GM21526 (cell line): ENCODE results near the gene AUNIP.

Source experiments
- ATAC-seq: cut with Tn5 transposase; IDR thresholded peaks from one replicate; pipeline ENCODE4 v1.9.1; 2021; ENCODE audit warnings: moderate library complexity; ENCODE audit not compliant: unreplicated experiment, low FRiP score

The AUNIP gene

DNA sequence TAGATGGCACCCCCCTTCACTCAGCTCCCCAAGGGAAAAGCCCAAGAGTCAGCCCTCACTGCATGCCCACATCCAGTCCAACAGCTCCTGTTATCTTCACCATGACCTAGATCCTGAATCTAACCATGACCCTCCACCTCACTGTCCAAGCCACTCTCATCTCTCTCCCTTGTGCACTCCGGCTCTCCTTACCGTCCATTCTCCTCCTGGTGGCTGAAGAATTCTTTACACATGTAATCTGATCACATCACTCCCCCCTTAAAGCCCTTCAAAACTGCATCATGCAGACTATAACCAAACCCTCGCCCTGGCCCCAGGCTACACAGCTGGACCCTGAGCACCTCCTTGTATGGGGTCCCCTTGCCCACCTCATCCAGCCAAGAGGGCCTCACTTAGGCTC is 30.2 kb upstream of the AUNIP start:
- no peak for ATAC-seq

DNA sequence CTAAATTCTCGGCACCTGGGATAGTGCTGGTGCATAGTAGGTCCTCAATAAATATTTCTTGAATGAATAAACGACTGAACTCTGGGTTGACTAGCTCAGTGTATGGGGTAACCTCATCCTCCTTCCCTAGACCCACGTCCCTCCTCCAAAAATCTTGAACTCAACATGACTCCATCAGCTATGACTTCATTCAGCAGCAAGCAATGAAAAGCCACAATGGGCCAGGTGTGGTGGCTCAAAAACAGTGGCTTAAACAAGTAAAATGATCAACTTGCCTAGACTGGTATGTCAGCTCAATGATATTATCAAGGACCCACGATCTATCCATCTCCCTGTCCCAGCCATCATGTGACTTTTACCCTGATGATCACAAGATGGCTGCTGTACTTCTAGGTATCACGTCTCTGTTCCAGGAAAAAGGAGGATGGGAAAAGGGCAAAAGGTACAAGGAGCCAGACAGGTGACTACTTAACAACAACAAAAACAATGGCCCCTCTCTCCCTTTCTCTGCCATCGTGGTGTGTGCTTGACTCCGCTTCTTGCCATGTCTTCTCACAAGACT is 29.2 kb upstream of the AUNIP start:
- ATAC-seq, result no peak

DNA sequence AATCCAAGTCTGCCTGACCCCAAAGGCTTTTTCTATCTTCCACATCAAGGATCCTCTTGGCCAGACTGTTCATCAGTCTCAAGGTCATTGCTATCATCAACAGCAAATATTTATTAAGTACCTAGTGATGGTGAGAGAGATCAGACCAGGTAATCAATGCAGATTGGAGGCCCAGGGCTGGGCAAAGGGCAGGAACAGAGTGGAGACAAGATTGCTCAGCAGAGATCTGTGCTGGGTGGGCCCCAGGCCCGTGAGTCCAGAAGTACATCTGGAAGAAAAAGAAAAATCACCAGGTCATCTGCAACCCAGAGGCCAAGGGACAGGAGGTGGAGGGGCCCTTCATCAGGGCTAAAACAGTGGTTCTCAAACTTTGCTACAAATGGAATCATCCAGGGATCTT is 26.3 kb upstream of the AUNIP start:
- ATAC-seq, result no peak

DNA sequence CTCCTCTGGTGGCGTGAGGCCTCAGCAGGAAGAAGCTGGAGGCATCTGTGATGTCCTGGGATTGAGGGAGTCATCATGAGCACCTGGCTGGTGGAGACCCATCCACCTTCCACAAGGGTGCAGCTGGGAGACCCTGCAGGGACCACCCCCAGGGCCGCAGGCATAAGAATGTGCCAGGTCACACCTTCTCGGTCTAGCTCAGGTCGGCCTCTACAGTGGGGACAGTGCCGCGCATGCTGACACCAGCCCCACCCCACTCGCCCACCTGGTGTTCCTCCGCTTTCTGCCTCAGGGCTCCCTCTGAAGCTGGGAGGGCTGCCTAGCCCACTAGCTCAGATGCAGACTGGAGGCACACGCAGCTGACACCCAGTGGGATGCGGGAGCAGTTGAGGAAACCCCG is 22.0 kb upstream of the AUNIP start:
- no peak for ATAC-seq

DNA sequence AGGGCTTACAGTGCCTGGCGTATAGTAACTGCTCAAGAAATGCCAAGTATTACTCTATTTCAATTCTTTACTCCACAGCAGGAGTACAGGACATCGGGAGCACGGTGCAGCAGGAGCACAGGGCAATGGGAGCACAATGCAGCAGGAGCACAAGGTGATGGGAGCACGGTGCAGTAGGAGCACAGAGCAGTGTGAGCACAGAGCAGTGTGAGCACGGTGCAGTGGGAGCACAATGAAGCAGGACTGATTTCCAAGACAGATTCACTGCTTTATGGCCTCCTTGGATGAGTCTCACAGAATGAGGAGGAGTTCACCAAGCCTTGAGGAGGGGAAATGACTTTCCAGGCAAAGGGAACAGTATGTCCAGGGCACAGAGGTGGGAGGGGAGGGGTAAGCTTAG is 21.3 kb upstream of the AUNIP start:
- ATAC-seq, result no peak

DNA sequence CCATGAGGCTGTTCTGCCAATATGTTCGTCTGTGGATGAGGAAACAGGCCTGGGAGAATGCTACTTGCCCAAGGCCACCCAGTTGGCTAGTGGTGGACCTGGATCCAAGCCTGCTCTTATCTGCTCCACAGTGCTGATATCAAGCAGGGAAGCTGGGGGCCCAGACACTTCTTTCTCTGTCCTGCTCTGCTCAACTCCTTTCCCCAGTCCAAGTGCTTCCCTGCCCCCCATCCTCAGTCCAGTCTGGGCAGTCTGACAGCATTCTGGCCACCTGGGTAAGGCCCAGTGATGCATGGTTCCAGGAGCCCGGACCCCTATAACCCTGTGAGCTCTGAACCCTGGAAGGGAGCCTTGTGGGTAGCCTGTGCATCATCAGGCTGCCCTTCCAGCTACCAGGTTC is 20.4 kb upstream of the AUNIP start:
- no peak for ATAC-seq

DNA sequence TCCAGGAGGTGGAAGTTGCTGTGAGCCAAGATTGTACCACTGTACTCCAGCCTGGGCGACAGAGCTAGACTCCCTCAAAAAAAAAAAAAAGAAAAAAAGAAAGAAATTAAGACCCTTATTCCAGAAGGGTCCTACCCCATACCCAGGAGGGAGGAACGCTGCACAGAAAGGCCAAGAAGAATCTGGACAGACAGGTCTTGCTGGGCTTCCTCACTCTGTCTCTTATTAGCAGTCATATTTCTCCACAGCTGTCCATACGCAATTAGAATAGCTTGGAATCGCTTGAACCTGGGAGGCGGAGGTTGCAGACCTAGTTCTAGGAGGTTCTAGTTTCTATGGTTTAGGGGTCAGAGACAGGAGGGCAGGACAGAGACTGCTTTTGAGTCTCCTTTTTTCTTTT is 19.4 kb upstream of the AUNIP start:
- no peak for ATAC-seq

DNA sequence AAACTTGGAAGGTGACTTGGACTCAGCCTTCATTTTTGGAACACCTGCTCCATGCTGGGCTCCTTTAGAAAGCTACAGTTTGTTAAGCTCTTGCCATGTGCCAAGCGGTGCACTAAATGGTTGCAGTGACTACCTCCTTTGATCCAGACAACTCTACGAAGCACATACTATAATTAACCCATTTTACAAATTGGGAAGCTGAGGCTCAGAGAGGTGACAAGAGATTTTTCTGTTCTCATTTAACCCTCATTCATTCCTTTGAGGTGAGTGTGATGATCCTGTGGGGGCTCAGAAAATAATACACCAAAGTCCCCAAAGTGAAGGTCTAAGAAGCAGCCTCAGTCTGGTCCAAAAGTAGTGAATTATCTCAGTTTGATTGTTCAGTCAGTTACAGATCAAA is 17.9 kb upstream of the AUNIP start:
- no peak for ATAC-seq

DNA sequence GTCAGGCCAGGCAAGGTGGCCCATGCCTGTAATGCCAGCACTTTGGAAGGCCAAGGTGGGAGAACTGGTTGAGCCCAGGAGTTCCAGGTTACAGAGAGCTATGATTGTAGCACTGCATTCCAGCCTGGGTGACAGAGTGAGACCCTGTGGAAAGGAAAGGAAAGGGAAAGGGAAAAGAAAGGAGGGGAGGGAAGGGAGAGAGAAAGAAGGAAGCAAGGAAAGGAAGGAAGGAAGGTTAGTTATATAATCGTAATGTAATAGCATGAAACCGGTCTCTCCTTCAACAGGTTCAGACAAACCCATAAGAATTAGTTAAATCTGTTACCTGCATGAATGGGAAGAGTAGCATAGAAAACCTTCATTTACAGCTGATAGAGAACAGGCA is 17.4 kb upstream of the AUNIP start:
- no peak for ATAC-seq

DNA sequence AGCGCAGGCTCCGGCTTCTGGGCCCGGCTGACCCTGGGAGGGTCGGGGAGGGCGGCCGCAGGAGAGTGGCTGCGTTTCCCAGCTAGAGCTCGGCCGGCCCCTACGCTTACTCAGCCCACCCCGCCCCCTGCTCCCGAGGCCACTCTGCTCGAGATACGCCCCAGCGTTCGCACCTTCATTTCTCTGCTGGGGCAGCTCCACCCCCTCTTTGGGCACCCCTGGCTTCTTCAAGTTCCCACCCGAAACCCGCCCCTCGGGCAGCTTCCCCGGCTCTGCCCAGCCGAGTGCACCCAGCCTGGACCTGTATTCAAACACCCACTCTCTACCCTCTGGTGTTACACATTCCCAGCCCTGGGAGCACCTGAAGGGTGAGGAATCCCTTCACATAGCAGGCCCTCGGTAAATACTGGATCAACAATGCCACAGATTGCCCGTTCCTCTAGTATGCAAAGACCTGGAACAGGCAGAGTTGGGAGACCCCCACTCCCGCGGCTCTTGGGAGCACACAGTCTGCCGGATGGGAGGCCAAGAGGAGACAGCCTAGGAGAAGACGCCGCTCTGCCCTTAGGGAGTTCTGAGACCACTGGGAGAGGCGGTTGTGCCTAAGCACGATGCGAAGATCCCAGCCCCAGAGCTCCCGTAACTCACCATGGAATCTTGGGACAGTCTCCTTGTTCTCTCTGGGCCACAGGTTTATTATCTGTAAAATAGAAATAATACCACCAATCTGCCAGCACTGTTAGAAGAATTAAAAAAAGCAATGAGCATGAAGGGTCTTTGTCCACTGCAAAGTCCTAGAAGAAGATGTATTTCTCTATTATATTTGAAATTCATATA is 16.8 kb upstream of the AUNIP start:
- ATAC-seq, result no peak

DNA sequence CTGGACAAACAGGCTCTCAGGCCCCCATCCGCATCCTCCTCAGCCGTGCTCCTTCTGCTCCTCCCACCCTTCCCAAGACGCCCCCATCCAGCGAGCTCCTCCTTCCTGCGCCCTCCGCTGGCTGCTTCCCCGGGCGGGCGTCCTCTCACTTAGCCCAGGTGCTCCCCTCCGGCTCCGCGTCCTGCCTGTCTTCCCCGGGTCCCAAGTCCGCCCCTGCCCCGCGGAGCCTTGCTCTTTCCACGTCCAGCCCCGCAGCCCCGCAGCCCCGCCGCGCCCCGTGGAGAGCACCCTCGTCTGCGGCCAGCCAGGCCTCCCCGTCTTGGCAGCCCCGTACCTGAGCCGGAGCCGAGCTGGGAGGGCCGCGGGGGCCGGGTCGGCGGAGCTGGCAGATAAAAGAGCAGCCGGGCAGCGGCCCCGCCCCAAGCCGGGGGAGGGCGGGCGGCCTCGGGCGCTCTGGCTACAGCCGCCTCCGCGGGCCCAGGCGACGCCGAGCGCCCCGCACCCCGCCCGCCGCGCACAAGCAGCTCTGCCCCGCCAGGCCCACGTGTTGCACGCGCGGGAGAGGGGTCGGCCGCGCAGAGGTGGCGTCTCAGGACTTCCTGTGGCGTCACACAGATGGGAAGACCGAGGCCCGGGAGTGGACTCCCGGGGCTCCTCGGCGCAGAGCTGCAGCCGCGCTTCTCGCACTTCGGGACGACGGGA is 16.0 kb upstream of the AUNIP start, which contains the start of gene PAQR7:
PAQR7 (minus strand) TSS at position 555 of the 702 bp plus-strand sequence. CDS start 11,869 bp downstream, outside the sequence.
- no peak for ATAC-seq

DNA sequence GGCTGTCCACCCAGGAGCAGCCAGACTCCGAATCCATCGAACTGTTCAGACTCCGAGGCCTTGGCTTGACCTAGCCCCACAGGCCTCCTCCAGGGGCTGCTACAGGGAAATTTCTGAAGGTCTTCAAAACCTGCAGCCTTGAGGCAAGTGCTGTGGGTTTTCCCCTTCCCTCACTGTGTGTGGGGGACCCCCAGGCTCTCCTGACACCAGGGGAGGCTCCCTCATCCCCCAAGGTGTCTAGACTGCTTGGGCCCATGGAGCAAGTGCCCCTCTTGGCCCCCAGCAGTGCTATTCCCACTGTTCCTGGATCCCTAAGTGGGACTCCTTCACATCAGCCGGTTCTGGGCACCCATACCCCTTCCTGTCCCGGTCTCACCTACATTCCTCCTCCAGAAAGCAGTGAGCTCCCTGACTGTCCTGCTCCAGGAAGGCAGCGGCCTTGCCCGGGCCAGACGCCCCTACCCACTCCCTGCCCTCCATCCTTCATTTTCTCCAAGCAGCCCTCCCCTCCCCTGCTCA is 15.4 kb upstream of the AUNIP start:
- ATAC-seq, result no peak

DNA sequence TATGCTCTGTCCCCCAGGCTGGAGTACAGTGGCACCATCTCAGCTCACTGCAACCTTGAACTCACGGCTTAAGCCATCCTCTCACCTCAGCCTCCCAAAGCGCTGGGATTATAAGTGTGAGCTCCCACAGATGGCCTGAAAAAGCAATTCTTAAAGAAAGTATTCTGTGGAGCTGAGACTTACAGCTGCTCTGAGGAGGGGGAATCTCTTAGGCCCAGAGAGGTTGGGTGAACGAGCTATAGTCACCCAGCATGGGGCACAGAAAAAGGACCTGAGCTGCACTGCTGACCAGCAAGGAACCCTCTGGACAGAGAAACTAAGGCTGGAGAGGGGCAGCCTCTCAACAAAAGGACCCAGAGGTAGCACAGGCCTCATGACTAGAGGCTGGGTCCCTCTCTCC is 15.0 kb upstream of the AUNIP start:
- ATAC-seq, result no peak

DNA sequence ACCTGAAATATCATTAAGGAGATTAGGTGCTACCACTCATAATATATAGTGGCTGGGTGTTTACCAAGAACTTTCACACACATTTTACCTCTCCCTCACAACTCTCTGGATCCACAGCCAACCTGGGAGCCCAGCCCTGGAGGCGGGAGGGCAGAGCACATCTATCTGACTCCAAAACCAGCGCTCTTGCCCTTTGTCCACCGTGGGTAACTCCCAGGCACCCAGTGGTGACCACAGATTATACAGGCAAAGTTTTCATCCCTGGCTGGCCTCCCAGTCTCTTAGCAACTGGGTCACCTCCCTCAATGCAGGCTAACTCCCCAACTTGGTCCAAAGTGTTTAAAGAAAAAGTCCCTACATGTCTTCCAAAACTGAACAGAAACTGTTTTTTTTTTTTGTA is 13.9 kb upstream of the AUNIP start:
- no peak for ATAC-seq

DNA sequence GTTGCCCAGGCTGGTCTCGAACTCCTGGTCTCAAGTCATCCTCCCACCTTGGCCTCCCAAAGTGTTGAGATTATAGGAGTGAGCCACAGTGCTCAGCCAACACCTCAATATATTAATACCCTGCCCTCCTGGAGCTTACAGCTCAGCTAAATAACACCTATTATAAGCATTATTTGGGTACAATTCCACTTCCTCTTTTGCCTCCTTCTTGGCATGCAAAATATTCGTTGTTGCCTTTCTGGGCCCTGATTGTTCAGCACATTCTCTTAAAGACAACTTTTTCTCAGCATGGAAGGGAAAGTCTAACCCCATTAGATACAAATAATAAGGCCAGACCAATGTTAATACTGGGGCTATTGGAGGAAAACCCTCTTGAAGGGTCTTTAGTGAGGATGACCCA is 13.5 kb upstream of the AUNIP start:
- ATAC-seq, result no peak

DNA sequence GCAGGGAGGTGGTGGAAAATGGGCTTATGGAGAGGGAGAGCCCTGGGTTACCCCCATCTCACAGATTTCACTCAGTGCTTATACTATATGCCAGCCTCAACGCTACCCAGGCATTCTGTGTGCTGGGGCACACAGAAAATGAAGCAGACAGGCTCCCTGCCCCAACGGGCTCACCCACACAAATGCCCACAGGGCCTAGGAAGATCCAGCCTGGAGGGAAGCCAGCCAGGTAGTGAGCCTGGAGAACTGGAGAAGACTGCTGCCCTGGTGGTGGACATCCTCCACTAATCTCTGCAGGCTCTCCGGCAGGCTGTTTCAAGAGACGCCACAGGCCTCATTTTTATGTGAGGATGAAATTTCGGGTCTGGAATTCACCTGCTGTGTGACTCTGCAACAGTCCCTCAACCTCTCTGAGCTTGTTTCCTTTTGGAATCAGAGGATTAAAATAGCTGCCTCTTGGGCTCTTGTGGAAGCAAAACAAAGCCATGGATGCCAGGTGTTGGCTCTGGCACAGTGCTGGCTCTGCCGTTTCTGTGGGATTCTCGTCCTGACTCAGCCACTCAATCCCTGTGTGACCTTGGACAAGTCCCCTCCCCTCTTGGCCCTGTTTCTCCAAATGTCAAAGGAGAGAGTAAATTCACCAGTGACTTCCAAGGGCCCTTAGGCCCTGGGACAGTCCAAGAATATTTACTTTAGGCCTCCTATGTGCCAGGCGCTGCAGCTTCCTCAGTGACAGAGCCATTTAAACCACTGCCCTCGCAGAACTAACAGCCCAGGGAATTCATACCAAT is 12.6 kb upstream of the AUNIP start:
- no peak for ATAC-seq

DNA sequence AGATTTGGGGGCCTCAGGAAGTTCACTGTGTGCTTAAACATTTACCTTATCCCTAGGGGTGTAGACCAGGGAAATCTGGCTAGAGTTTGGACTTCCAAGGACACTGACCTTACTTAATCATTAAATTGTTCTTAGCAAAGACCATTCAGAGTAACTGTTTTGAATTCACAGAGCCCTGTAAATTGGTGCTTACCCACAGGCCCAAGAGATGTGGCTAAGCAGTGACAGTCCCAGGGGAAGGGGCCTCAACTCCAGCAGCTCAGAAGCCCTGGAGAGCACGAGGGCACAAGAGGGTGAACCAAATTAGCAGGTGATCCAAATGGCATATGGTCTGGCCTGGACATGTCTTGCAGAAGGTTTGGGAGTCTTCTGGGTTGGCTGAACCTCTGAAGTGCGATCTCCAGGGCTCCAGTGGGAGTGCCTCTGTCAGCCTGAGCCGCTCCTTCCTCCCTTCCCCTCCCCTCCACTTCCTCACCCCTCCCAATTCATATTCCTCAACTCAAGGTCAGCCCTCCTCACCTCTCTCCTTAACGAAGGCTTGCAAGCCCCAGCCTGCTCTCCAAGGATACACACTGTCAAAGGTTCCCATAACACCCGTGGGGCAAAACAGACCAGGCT is 11.9 kb upstream of the AUNIP start:
- ATAC-seq, result no peak

DNA sequence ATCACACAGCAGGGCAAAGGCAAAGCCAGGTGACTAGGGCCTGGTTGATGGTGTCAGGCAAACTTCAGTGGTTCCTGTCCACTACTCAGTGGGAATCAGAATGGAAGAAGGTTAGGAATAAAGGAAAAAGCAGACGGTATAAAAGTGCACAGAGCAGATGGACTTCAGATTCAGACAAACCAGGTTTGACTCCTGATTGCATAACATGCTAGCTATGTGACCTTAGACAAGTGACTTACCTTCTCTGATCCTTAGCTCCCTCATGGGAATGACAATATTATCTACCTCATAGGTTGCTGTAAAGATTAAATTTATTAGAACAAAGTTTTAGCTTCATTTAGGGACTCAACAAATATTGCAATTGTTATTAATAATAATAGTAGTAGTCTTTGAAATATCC is 11.4 kb upstream of the AUNIP start:
- no peak for ATAC-seq

DNA sequence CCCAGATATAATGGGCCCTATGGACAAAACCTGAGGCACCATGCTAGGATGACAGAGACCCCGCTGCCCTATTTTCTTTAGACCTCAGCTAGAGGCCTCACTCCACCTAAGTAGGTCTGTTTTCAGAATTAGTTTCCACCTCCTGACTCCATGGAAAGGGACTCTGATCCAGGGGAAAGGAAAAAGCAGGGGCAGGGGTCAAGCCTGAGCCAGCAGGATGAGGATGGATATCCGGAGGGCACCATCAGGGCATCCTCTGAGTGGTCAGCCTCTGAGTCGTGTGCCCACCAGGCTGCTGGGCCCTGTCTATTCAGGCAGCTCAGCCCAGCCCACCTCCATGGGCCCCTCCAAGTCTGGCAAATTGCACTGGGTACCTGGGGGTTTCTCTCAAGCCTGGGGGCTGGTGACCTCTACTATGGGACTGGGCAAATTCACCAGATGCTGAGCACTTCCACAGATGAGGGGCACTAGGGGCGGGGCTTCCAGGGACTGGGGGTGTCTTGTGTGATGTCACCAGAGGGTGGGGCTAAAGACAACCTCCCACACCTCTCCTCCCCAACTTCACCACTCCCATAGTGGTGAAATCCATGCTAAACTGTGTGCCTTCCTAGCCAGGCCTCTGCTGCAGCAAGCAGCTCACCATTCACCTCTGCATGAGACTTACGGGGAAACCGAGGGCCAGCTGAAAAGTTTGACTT is 10.8 kb upstream of the AUNIP start:
- no peak for ATAC-seq
